Kidney (tissue), 14 donors: ENCODE results near the gene UPP2. TPM values are rescaled to one million over a fixed set of nuclear protein-coding genes. Genes with fewer than 3 reads are reported as not detected.
A peak's percentile ranks its signal among the peaks of the same experiment; 100 is the strongest.

Experiments used
- DNase-seq, 5 donors: peaks; one replicate each; pipeline ENCODE4 v3.0.0-alpha.2; 2013 to 2020
- FAIRE-seq: peaks from 2 replicates; lab custom pipeline; 2012; peaks lifted over from hg19 to GRCh38; lab: Jason Lieb, UNC
- H3K27ac ChIP-seq, 2 donors: one replicate each; pipeline ENCODE4 v1.7.0; 2013; ENCODE audit warnings: low read depth in 2 of 2, low read length in 2 of 2, inconsistent platforms in 1 of 2
- H3K27me3 ChIP-seq: one replicate; pipeline ENCODE4 v1.7.1; 2013; ENCODE audit warnings: low read length, inconsistent platforms; ENCODE audit not compliant: control insufficient read depth, insufficient read depth
- H3K36me3 ChIP-seq, 3 donors: one replicate each; pipeline versions ENCODE4 v1.7.0 to v1.7.1; 2013; ENCODE audit warnings: low read length in 3 of 3, control low read depth in 1 of 3, inconsistent platforms in 1 of 3; ENCODE audit not compliant: insufficient read depth in 3 of 3, control insufficient read depth in 2 of 3
- H3K4me1 ChIP-seq, 3 donors: one replicate each; pipeline versions ENCODE4 v1.7.0 to v1.7.1; 2013; ENCODE audit warnings: low read length in 3 of 3, inconsistent platforms in 1 of 3, low read depth in 1 of 3; ENCODE audit not compliant: control insufficient read depth in 2 of 3, insufficient read depth in 2 of 3
- H3K4me3 ChIP-seq, 3 donors: one replicate each; pipeline versions ENCODE4 v1.7.0 to v1.8.1; 2013; ENCODE audit warnings: low read length in 3 of 3, control low read depth in 1 of 3, inconsistent platforms in 1 of 3
- H3K9ac ChIP-seq, 3 donors: one replicate each; pipeline versions ENCODE4 v1.7.0 to v1.7.1; 2013; ENCODE audit warnings: low read length in 3 of 3, control low read depth in 1 of 3, inconsistent platforms in 1 of 3
- H3K9me3 ChIP-seq, 3 donors: one replicate each; pipeline versions ENCODE4 v1.7.0 to v1.7.1; 2013; ENCODE audit warnings: low read length in 3 of 3, control low read depth in 1 of 3, inconsistent platforms in 1 of 3; ENCODE audit not compliant: control insufficient read depth in 2 of 3, insufficient read depth in 1 of 3
- CTCF ChIP-seq: IDR thresholded peaks from 3 replicates; pipeline ENCODE4 v1.5.1; 2012; ENCODE audit warnings: mild to moderate bottlenecking, moderate library complexity, borderline replicate concordance; ENCODE audit not compliant: insufficient read depth; ENCODE audit errors: extremely low read depth
- intact Hi-C: fragments of 100-400 bp; cut with DNase I; formaldehyde crosslinking; loops from one replicate; pipeline ENCODE4 v1.11.1; 2022
- polyA plus RNA-seq: library from polyadenylated mRNA; stranded (reverse); fragments of 350-450 nt; fragmentation: Illumina TruSeq; extraction: RNeasy Lipid Tissue Mini Kit (QIAGEN cat#74804); gene quantifications from one replicate; pipeline ENCODE4 v1.2.3, GENCODE V29; 2014; ENCODE audit warnings: low read depth, low replicate concordance; ENCODE audit not compliant: insufficient read depth
- total RNA-seq: library from RNA; stranded (reverse); fragmentation: NEBNext Ultra II Directional; extraction: Animal tissue kit (Norgen Biotek cat#: 25700); gene quantifications from one replicate; pipeline ENCODE4 v1.2.1, GENCODE V29; 2021
- donor health status: control.
- donor health status: control.
- donor health status: control.
- donor health status: control.
- donor health status: control.
- donor health status: DM: yes; HTN: yes; CAD: no.
- donor health status: Normal renal cell carcinoma (clear cell type).

UPP2 gene
- total and polyA plus RNA-seq, 2 donors from 2014 or later, result 0.19 to 20.9 TPM

GRCh38 chr2:158172719-158173118, 71.0 kb downstream of the UPP2 start:
- no peaks in the 10 kb centered on the region for H3K27me3 ChIP-seq
- H3K4me3 ChIP-seq, result no peak overlapping the region
- no peak overlapping the region for H3K9ac ChIP-seq
- H3K36me3 ChIP-seq, result no peaks in the 10 kb centered on the region
- FAIRE-seq (no peak), DNase-seq (no peak)
- TF ChIP-seq CTCF, result no peak
- no peaks in the 10 kb centered on the region for H3K4me1 ChIP-seq
- H3K9me3 ChIP-seq, result no peaks in the 10 kb centered on the region
- no peak overlapping the region for H3K27ac ChIP-seq
- intact Hi-C loops, result no loop called here

GRCh38 chr2:158174495-158174894, 72.8 kb downstream of the UPP2 start:
- no peak overlapping the region for H3K4me3 ChIP-seq
- no peaks in the 10 kb centered on the region for H3K27me3 ChIP-seq
- no peak for TF ChIP-seq CTCF
- no peaks in the 10 kb centered on the region for H3K36me3 ChIP-seq
- no peak overlapping the region for H3K27ac ChIP-seq
- H3K9ac ChIP-seq, result no peak overlapping the region
- intact Hi-C loops, result no loop called here
- H3K9me3 ChIP-seq, result no peaks in the 10 kb centered on the region
- H3K4me1 ChIP-seq, result no peaks in the 10 kb centered on the region
- FAIRE-seq (no peak), DNase-seq (no peak)

GRCh38 chr2:158174956-158175355, 73.3 kb downstream of the UPP2 start:
- intact Hi-C loops, result no loop called here
- no peak for TF ChIP-seq CTCF
- H3K36me3 ChIP-seq, result no peaks in the 10 kb centered on the region
- no peaks in the 10 kb centered on the region for H3K27me3 ChIP-seq
- H3K9ac ChIP-seq, result no peak overlapping the region
- DNase-seq (peak in 1 of 5 donors; percentile 9), FAIRE-seq (no peak)
- H3K9me3 ChIP-seq, result no peaks in the 10 kb centered on the region
- H3K4me1 ChIP-seq, result no peaks in the 10 kb centered on the region
- no peak overlapping the region for H3K4me3 ChIP-seq
- no peak overlapping the region for H3K27ac ChIP-seq

GRCh38 chr2:158178646-158179045, 77.0 kb downstream of the UPP2 start:
- intact Hi-C loops, result no loop called here

More at GRCh38 chr2:158178646-158179045, 77.0 kb downstream of the UPP2 start:
- H3K9me3 ChIP-seq, result no peaks in the 10 kb centered on the region
- H3K4me1 ChIP-seq, result peaks cover 0 to 5% (median 2%) of the 10 kb centered on the region in 3 donors
- TF ChIP-seq CTCF, result no peak
- H3K9ac ChIP-seq, result no peak overlapping the region
- H3K27me3 ChIP-seq, result no peaks in the 10 kb centered on the region
- no peaks in the 10 kb centered on the region for H3K36me3 ChIP-seq
- H3K4me3 ChIP-seq, result no peak overlapping the region
- FAIRE-seq, result no peak
- DNase-seq, result no peak
- no peak overlapping the region for H3K27ac ChIP-seq
